Measurements from ENCODE around the gene ADAMTS2. TPM values are rescaled to one million over a fixed set of nuclear protein-coding genes. Genes with fewer than 3 reads are reported as not detected.

Gene ADAMTS2
- polyA plus RNA-seq, 3 donors, result 5.3 to 40.7 (median 14.6) TPM

GRCh38 chr5:179347581-179347980 is 2.3 kb upstream of the ADAMTS2 start:
- WGBS, 3 donors, result 33 to 69% (median 64%) methylated on average over 2 of the region's 2 CpGs
- H3K27ac ChIP-seq (ENCODE audit: low read depth, low read length), result no peak overlapping the region

- WGBS, 3 donors, result 86 to 94% (median 92%) methylated on average over 8 of the region's 8 CpGs
- no peak overlapping the region for H3K27ac ChIP-seq (ENCODE audit: low read depth, low read length)
These were observed 1.6 kb upstream of the ADAMTS2 start for GRCh38 chr5:179346875-179347274.

DNA sequence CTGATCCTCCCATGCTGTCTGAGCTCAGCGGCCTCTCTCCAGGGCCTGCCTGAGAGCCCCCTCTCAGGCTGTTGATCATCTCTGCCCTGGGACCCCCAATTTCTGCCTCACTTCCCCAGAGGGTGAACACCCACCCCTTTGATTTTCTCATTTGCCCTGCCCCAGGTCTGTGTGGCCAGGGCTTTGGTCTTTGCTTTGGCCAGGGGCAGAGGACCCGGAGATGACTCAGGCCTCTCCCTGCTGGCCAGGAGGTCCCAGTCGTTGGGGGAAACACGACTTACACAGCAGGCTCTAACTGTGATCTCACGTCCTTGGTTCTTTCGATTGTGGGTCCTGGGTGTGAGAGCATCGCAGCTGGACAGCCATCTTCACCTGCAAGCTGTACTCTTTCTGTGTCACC is 1.1 kb upstream of the ADAMTS2 start:
- H3K27ac ChIP-seq (ENCODE audit: low read depth, low read length), result no peak overlapping the region
- 46 to 70% (median 66%) methylated on average over 7 of the region's 7 CpGs for WGBS, 3 donors

- WGBS, 3 donors, result 0 to 2% (median 0%) methylated on average over 17 to 36 of the region's 36 CpGs
- H3K27ac ChIP-seq (ENCODE audit: low read depth, low read length), result no peak overlapping the region
These were observed 153 bp downstream of the ADAMTS2 start for GRCh38 chr5:179345183-179345432.

- H3K27ac ChIP-seq (ENCODE audit: low read depth, low read length), result no peak overlapping the region
- WGBS, 3 donors, result 1% methylated on average over 70 to 85 of the region's 85 CpGs
These were observed 654 bp downstream of the ADAMTS2 start for GRCh38 chr5:179344431-179345182.

GRCh38 chr5:179343719-179344430 is 1.4 kb downstream of the ADAMTS2 start:
- WGBS, 3 donors, result 1 to 4% (median 3%) methylated on average over 51 to 63 of the region's 63 CpGs
- no peak overlapping the region for H3K27ac ChIP-seq (ENCODE audit: low read depth, low read length)

DNA sequence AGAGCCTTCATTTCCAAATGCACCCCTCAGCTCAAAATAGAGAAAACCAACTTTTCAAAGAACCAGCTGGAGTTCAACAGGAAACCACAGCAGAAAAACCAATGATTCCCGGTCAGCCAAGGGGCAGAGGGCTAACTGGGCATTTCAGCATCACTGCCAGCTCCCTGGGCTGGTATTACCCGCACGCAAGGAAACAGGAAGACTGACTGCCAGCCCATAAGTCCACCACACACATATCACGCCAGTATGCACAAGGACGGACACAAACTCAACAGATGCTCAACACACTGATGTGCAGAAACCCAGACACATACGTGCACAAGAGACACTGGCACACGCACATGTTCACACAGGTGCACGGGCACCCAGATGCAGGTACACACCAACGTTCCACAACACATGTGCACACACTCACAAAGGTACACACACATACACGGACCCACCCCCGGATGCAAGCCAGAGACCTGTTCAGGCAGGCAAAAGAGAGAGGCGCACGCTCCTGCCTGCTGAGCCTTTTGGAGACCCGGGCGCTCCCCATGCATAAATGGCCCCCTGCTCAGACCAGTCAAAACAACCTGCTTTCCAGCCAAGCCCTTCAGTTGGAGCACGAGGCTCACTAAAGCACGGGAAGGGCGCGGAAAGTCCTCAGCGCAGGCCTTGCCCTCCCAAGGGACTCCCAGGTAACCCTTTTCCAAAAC is 2.1 kb downstream of the ADAMTS2 start:
- no peak overlapping the region for H3K27ac ChIP-seq (ENCODE audit: low read depth, low read length)
- 22 to 31% (median 23%) methylated on average over 20 of the region's 20 CpGs for WGBS, 3 donors

GRCh38 chr5:179342577-179342976 is 2.7 kb downstream of the ADAMTS2 start:
- WGBS, 3 donors, result 40 to 45% (median 41%) methylated on average over 13 of the region's 13 CpGs
- H3K27ac ChIP-seq (ENCODE audit: low read depth, low read length), result no peak overlapping the region

- no peak overlapping the region for H3K27ac ChIP-seq (ENCODE audit: low read depth, low read length)
- WGBS, 3 donors, result 70 to 89% (median 86%) methylated on average over 8 of the region's 8 CpGs
These were observed 4.8 kb downstream of the ADAMTS2 start for GRCh38 chr5:179340465-179340864.

DNA sequence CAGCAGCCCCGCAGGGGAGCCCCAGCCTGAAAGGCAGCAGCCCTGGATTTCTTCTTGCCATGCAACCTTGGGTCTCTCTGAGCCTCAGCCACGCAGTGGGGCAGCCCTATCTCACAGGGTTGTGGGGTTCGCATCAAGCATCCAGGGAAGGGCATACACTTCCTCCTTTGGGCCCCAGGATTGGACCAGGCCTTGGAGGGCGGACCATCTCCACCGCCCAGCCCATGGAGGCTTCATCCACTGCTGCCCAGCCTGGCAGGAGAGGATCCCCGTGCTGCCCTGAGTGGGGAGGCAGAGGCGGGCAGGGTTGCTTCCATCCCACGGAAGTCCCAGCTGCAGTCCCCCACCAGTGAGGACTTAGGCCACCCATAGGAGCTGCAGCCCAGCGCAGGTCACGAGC is 5.3 kb downstream of the ADAMTS2 start:
- no peak overlapping the region for H3K27ac ChIP-seq (ENCODE audit: low read depth, low read length)
- 88 to 94% (median 92%) methylated on average over 10 of the region's 10 CpGs for WGBS, 3 donors

DNA sequence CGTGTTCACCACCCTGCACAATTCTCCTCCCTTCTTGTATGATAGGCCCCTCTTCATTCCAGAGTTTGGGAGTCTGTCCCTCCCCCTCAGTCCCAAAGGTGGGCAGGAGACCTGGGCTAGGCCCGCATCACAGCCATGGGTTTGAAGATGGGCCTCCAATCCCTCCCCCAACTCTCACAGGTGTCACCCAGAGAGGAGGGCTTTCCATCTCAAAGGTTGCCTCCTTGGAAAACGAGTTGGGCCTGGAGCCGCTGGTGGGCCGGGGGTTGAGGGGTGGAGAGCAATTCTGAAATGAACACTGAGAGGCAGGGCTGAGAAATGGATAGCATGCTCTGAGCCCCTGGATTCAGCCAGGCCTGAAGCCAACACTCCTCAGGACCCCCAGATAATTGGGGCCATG is 6.2 kb downstream of the ADAMTS2 start:
- no peak overlapping the region for H3K27ac ChIP-seq (ENCODE audit: low read depth, low read length)
- 77 to 86% (median 83%) methylated on average over 5 of the region's 5 CpGs for WGBS, 3 donors

- 68 to 86% (median 82%) methylated on average over 23 of the region's 23 CpGs for WGBS, 3 donors
- no peak overlapping the region for H3K27ac ChIP-seq (ENCODE audit: low read depth, low read length)
These were observed 7.2 kb downstream of the ADAMTS2 start for GRCh38 chr5:179337796-179338676.

DNA sequence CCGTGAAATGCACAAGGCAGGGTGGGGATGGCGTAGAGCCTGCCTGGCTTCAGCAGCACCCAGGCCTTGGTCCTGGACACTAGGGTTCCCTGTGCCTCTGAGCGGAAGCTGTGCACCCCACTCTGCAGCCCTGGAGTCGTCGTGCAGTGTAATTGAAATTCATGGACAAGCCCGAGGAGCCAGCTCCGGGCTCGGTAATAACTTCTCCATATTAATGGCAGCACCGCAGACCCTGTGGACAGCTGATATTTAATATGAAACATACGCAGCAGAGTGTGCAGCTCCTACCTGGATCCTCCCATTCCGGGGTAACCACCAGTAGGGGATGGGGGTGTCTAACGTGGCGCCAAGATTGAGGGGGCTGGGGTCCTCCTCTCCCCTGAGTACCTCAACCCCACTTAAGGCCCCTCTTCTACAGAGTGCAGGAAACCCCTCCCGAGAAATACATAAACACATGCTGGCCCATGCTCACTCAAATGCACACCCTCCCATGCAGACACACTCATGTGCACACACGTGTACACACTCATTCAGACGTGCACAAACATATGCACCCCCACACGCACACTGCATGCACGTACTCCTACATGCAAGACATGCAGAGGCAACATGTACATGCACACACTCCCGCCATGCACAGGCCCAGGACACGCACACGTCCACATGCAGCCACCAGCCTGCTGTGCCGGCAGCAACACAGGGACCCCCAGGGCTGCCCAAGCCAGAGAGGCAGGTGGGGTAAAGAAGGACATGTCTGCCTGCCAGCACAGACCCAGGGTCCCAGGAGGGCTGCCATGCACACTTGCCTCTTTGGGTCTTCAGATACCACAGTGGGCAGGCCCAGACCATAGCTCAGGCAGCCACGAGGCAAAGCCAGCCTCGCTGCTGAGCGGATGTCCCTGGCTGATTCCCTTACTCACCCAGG is 8.1 kb downstream of the ADAMTS2 start:
- WGBS, 3 donors, result 80 to 87% (median 83%) methylated on average over 25 of the region's 25 CpGs
- no peak overlapping the region for H3K27ac ChIP-seq (ENCODE audit: low read depth, low read length)

DNA sequence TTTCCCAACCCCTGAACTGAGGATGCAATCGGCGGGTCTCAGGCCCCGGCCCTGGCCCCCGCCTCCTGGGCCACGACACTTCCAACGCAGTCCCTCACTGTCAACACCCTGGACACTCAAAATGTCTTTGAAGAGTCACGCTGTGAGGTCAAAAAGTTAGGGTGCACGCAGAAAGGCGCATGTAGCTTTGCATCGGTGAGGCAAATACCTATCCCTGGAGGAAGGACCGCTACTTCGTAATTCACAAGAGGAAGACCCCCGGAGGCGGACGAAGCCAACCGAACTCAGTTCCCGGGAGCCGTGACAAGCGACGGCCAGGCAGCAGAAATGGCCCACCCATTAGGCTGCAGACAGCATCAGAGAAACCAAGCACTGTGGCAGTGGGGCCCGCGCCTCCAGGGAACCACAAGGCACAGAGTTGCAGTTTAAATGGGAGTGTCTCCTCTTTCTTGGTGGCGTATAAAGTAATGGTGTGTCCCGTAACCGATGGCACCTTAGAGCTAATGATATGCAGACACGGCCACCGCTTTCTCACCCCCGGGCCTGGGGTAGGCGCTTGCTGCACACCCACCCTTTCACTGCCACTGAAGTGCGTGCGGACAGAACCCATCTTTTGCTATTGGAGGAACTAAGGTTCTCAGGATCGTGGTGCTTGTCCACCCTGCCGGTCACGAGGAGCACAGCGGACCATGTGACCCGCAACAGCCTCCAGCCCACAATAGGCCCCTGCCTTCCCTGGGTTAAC is 9.0 kb downstream of the ADAMTS2 start:
- no peak overlapping the region for H3K27ac ChIP-seq (ENCODE audit: low read depth, low read length)
- WGBS, 3 donors, result 65 to 80% (median 76%) methylated on average over 35 to 36 of the region's 36 CpGs

DNA sequence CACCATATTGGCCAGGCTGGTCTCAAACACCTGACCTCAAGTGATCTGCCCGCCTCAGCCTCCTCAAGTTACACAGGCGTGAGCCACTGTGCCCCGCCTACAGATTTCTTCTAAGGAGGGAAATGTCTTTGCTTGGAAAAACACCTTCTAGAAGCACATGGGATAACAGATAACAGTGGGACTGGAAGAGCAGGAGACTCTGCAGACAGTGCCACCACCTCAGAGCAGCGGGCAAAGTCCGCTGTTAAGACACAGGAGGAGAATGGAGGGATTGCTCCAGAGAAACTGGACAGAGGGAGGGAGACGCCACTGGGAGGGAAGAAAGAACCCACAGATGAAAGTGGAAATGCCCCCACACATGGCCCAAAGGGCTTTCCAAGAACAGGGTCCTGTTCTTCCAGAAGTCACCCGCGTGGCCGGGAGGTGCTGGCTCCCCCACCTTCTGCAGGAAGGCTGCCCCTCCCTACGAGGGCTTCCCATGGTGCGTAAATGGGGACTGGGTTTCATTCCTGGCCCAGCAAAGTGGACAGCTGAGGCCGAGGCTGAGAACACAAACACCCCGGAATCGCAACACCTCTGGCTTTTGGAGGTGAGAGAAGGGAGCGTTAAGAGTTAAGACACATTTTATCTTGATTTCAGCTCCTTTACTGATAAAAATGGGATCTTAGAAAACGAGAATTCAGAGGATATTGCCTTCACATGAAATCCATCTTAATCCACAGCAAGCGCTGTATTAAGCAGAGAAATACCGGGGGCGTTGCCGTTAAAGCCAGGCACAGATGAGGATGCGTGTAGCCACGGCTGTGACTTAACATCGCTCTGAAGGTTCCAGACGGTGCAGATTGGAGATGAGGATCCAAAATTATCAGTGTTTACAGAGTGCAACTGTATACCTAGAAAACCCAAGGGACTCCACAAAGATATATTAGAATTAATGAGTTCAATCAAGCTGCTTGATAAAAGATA is 11.2 kb downstream of the ADAMTS2 start:
- WGBS, 3 donors, result 64 to 79% (median 77%) methylated on average over 24 of the region's 24 CpGs

GRCh38 chr5:179332741-179333290 is 12.4 kb downstream of the ADAMTS2 start:
- 69 to 87% (median 87%) methylated on average over 13 of the region's 13 CpGs for WGBS, 3 donors
- H3K27ac ChIP-seq (ENCODE audit: low read depth, low read length), result no peak overlapping the region

More for the DNA sequence above, 11.2 kb downstream of the ADAMTS2 start:
- H3K27ac ChIP-seq (ENCODE audit: low read depth, low read length), result no peak overlapping the region
